Activated CD4-positive, alpha-beta T cell treated with anti-CD3 and anti-CD28 coated beads for 24 hours (primary cell): ENCODE measurements around the gene SYPL1.

ENCODE experiments used
- DNase-seq, 2 donors: peaks; one replicate each; pipeline ENCODE4 v3.0.0-alpha.2; 2020; ENCODE audit warnings: low read depth in 2 of 2

SYPL1 gene

GRCh38 chr7:106067678-106068077, 44.4 kb downstream of the SYPL1 start:
- no peak for DNase-seq

GRCh38 chr7:106065575-106066500, 46.3 kb downstream of the SYPL1 start:
- DNase-seq, result no peak

- no peak for DNase-seq
Measured at GRCh38 chr7:106064771-106065574, 47.1 kb downstream of the SYPL1 start.

- DNase-seq, result no peak
Measured at GRCh38 chr7:106064316-106064715, 47.8 kb downstream of the SYPL1 start.

- no peak for DNase-seq
Measured at GRCh38 chr7:106063692-106064091, 48.4 kb downstream of the SYPL1 start.

GRCh38 chr7:106063024-106063423, 49.1 kb downstream of the SYPL1 start:
- DNase-seq, result no peak

- DNase-seq, result no peak
Measured at GRCh38 chr7:106062521-106062931, 49.6 kb downstream of the SYPL1 start.

- no peak for DNase-seq
Measured at GRCh38 chr7:106062006-106062405, 50.1 kb downstream of the SYPL1 start.

GRCh38 chr7:106061301-106061979, 50.7 kb downstream of the SYPL1 start:
- DNase-seq, result no peak

- no peak for DNase-seq
Measured at GRCh38 chr7:106060394-106060920, 51.7 kb downstream of the SYPL1 start.

- DNase-seq, result no peak
Measured at GRCh38 chr7:106059556-106059955, 52.6 kb downstream of the SYPL1 start.

- no peak for DNase-seq
Measured at GRCh38 chr7:106058928-106059324, 53.2 kb downstream of the SYPL1 start.

GRCh38 chr7:106057962-106058927, 53.9 kb downstream of the SYPL1 start:
- DNase-seq, result no peak

GRCh38 chr7:106057204-106057961, 54.7 kb downstream of the SYPL1 start:
- no peak for DNase-seq

GRCh38 chr7:106056513-106057203, 55.5 kb downstream of the SYPL1 start:
- peak; percentile 47 to 55 for DNase-seq

GRCh38 chr7:106054971-106055532, 57.1 kb downstream of the SYPL1 start:
- no peak for DNase-seq

- DNase-seq, result no peak
Measured at GRCh38 chr7:106054156-106054910, 57.8 kb downstream of the SYPL1 start.

- DNase-seq, result no peak
Measured at GRCh38 chr7:106053109-106053508, 59.0 kb downstream of the SYPL1 start.
